Upper lobe of left lung (tissue), 6 donors: Measurements from ENCODE around the gene SPPL3. TPM values are rescaled to one million over a fixed set of nuclear protein-coding genes. Genes with fewer than 3 reads are reported as not detected.

Experiments
- ATAC-seq, 2 donors: fragments of 200-7000 bp; cut with Tn5 transposase; one replicate each; pipeline ENCODE4 v1.9.1; 2022; ENCODE audit warnings: mild to moderate bottlenecking in 2 of 2, moderate library complexity in 2 of 2; ENCODE audit not compliant: low FRiP score in 2 of 2
- DNase-seq, 2 donors: peaks; one replicate each; pipeline ENCODE4 v3.0.0-alpha.2; 2019 to 2020
- H3K27ac ChIP-seq, 4 donors: fragments of 200-600 bp; sonication (generic); one replicate each; pipeline ENCODE4 v1.5.1; 2016 to 2019
- H3K27me3 ChIP-seq, 4 donors: fragments of 200-600 bp; sonication (generic); one replicate each; pipeline ENCODE4 v1.5.1; 2017 to 2019
- H3K36me3 ChIP-seq, 4 donors: fragments of 200-600 bp; sonication (generic); one replicate each; pipeline ENCODE4 v1.5.1; 2016 to 2019
- H3K4me1 ChIP-seq, 4 donors: fragments of 200-600 bp; sonication (generic); one replicate each; pipeline ENCODE4 v1.5.1; 2018 to 2019
- H3K4me3 ChIP-seq, 4 donors: fragments of 200-600 bp; sonication (generic); one replicate each; pipeline ENCODE4 v1.5.1; 2017 to 2019; ENCODE audit warnings: mild to moderate bottlenecking in 2 of 4, moderate library complexity in 1 of 4
- H3K9me3 ChIP-seq, 4 donors: fragments of 200-600 bp; sonication (generic); one replicate each; pipeline ENCODE4 v1.5.1; 2018 to 2019
- CTCF ChIP-seq, 6 experiments: fragments of 450-650 bp in 4 of 6; fragments of 200-600 bp in 2 of 6; sonication (generic) in 2 of 6; IDR thresholded peaks; one replicate each; pipeline ENCODE4 v1.5.1; 2016 to 2019; ENCODE audit warnings: antibody characterized with exemption in 6 of 6
- EP300 ChIP-seq, 4 donors: sonication (generic); formaldehyde crosslinking; IDR thresholded peaks; one replicate each; pipeline ENCODE4 v1.5.1; 2017; ENCODE audit warnings: antibody characterized with exemption in 4 of 4, control low read depth in 2 of 4
- POLR2A ChIP-seq, 4 donors: fragments of 450-650 bp; IDR thresholded peaks; one replicate each; pipeline ENCODE4 v1.5.1; 2016 to 2017; ENCODE audit warnings: antibody characterized with exemption in 4 of 4, mild to moderate bottlenecking in 2 of 4
- POLR2AphosphoS5 ChIP-seq, 2 donors: sonication (generic); formaldehyde crosslinking; IDR thresholded peaks; one replicate each; pipeline ENCODE4 v1.5.1; 2017; ENCODE audit warnings: antibody characterized with exemption in 2 of 2
- WGBS, 2 donors: methylation state at CpG; one replicate each; pipeline ENCODE4 v1.1.5; 2017 to 2018; 5-methylcytosine and 5-hydroxymethylcytosine counted together
- total RNA-seq, 6 donors: library from RNA; depleted of rRNA in 4 of 6; stranded (reverse); fragments of >200 nt in 4 of 6; gene quantifications; one replicate each; pipeline versions ENCODE4 v1.1.0 to v1.2.1, GENCODE V29; 2016 to 2021
- donor health status: DM: no; HTN: no; CAD: no; lungs with moderate emphysema.
- donor health status: DM: no; HTN: yes; CAD: no; lungs with severe emphysema.

SPPL3 gene
- total RNA-seq, 6 donors from 2014 or later = 17.8 to 44.3 (median 23.2) TPM

GRCh38 chr12:120760349-120761254 lies 143.6 kb downstream of the SPPL3 start:
- no peaks in the 10 kb centered on the region for H3K27me3 ChIP-seq
- no peak for TF ChIP-seq CTCF (IDR thresholded peaks at IDR 0.05)
- no peak for TF ChIP-seq EP300 (IDR thresholded peaks at IDR 0.05)
- no peak for TF ChIP-seq POLR2A (IDR thresholded peaks at IDR 0.05)
- TF ChIP-seq POLR2AphosphoS5 (IDR thresholded peaks at IDR 0.05) = no peak
- 86 to 89% methylated on average over 20 to 21 of the region's 21 CpGs for WGBS, 2 donors
- H3K4me3 ChIP-seq = no peak overlapping the region
- peaks cover 8 to 49% (median 29%) of the 10 kb centered on the region in 4 donors for H3K36me3 ChIP-seq
- no peak for ATAC-seq
- H3K9me3 ChIP-seq = no peaks in the 10 kb centered on the region
- no peak for DNase-seq
- peak overlapping the region in 1 of 4 donors; percentile 21 for H3K27ac ChIP-seq
- H3K4me1 ChIP-seq = peaks cover 0 to 12% (median 4%) of the 10 kb centered on the region in 4 donors

- Histone ChIP-seq H3K9me3 (no peaks in the 10 kb centered on the region), H3K36me3 (peaks cover 3 to 41% (median 22%) of the 10 kb centered on the region in 4 donors), H3K4me3 (no peak overlapping the region), H3K4me1 (peaks cover 0 to 12% (median 4%) of the 10 kb centered on the region in 4 donors), H3K27me3 (no peaks in the 10 kb centered on the region), H3K27ac (no peak overlapping the region)
- TF ChIP-seq POLR2AphosphoS5 (IDR thresholded peaks at IDR 0.05) (no peak), POLR2A (IDR thresholded peaks at IDR 0.05) (no peak), EP300 (IDR thresholded peaks at IDR 0.05) (no peak), CTCF (IDR thresholded peaks at IDR 0.05) (no peak)
- 79 to 80% methylated on average over 18 to 25 of the region's 27 CpGs for WGBS, 2 donors
- no peak for ATAC-seq
- DNase-seq = peak in 1 of 2 donors; percentile 42
Measured at GRCh38 chr12:120759591-120760348, 144.4 kb downstream of the SPPL3 start.

- no peaks in the 10 kb centered on the region for H3K27me3 ChIP-seq
Measured at GRCh38 chr12:120758798-120759590, 145.2 kb downstream of the SPPL3 start.

More at GRCh38 chr12:120758798-120759590, 145.2 kb downstream of the SPPL3 start:
- Histone ChIP-seq H3K36me3 (peaks cover 0 to 33% (median 15%) of the 10 kb centered on the region in 4 donors), H3K4me3 (no peak overlapping the region), H3K9me3 (no peaks in the 10 kb centered on the region), H3K27ac (no peak overlapping the region), H3K4me1 (peaks cover 0 to 12% (median 4%) of the 10 kb centered on the region in 4 donors)
- ATAC-seq (no peak), DNase-seq (no peak)
- WGBS, 2 donors = 88 to 89% methylated on average over 7 of the region's 7 CpGs
- no peak for TF ChIP-seq CTCF (IDR thresholded peaks at IDR 0.05)
- TF ChIP-seq POLR2AphosphoS5 (IDR thresholded peaks at IDR 0.05) = no peak
- TF ChIP-seq EP300 (IDR thresholded peaks at IDR 0.05) = no peak
- TF ChIP-seq POLR2A (IDR thresholded peaks at IDR 0.05) = no peak
